Ramos (cell line): ENCODE measurements around the gene AJM1.

Experiments used
- in situ Hi-C: fragments of 300-500 bp; cut with MboI; formaldehyde crosslinking; loops from one replicate; pipeline ENCODE4 v1.14.3; 2022; ENCODE audit warnings: low sequenced_read_pairs; ENCODE audit not compliant: unreplicated experiment

AJM1 gene

GRCh38 chr9:136852664-136853595 is 10.7 kb downstream of the AJM1 start:
- in situ Hi-C loops: no loop called here

- in situ Hi-C loops: no loop called here
These were observed 11.4 kb downstream of the AJM1 start for GRCh38 chr9:136853596-136854112.

DNA sequence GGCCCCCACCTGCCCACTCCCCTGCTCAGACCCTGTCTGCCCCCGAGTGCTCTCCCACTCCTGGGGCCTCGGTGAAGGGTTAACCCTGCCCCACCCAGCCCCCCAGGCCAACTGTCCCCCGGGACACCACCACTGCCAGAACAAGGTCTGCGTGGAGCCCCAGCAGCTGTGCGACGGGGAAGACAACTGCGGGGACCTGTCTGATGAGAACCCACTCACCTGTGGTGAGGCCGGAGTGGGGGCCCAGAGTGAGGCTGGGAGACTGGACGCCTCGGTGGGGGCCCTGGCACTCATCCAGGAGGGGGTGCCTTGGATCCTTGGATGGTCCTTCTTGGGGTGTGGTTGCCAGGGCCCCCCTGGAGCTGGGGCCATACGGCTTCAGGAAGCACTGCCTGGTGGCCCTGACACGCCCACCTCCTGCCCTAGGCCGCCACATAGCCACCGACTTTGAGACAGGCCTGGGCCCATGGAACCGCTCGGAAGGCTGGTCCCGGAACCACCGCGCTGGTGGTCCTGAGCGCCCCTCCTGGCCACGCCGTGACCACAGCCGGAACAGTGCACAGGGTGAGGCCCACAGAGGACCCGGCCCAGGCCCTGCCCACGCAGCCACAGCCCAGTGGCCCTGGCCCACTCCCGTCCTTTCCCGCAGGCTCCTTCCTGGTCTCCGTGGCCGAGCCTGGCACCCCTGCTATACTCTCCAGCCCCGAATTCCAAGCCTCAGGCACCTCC is 12.0 kb downstream of the AJM1 start:
- in situ Hi-C loops: no loop called here

- in situ Hi-C loops: no loop called here
These were observed 12.7 kb downstream of the AJM1 start for GRCh38 chr9:136854842-136855460.

- in situ Hi-C loops: no loop called here
These were observed 13.3 kb downstream of the AJM1 start for GRCh38 chr9:136855461-136856078.

GRCh38 chr9:136856079-136856476 is 13.8 kb downstream of the AJM1 start:
- in situ Hi-C loops: no loop called here

GRCh38 chr9:136856541-136857141 is 14.4 kb downstream of the AJM1 start:
- in situ Hi-C loops: no loop called here

DNA sequence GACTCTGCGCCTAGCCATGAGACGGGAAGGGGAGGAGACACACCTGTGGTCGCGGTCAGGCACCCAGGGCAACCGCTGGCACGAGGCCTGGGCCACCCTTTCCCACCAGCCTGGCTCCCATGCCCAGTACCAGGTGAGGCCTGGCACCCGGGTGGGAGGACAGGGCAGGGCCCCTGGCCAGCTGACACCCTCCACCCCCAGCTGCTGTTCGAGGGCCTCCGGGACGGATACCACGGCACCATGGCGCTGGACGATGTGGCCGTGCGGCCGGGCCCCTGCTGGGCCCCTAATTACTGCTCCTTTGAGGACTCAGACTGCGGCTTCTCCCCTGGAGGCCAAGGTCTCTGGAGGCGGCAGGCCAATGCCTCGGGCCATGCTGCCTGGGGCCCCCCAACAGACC is 14.9 kb downstream of the AJM1 start:
- in situ Hi-C loops: no loop called here

GRCh38 chr9:136857581-136858412 is 15.5 kb downstream of the AJM1 start:
- in situ Hi-C loops: no loop called here

DNA sequence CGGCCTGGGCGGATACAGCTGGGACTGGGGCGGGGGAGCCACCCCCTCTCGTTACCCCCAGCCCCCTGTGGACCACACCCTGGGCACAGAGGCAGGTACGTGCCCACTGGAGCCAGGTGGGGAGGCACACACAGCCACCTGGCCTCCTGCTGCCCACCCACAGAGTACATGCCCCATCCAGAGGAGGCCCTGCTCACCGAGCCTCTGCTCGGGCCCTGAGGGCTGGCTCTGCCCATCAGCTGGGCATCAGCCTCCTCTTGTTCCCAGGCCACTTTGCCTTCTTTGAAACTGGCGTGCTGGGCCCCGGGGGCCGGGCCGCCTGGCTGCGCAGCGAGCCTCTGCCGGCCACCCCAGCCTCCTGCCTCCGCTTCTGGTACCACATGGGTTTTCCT is 16.2 kb downstream of the AJM1 start:
- in situ Hi-C loops: no loop called here

- in situ Hi-C loops: no loop called here
These were observed 16.8 kb downstream of the AJM1 start for GRCh38 chr9:136858844-136859757.

DNA sequence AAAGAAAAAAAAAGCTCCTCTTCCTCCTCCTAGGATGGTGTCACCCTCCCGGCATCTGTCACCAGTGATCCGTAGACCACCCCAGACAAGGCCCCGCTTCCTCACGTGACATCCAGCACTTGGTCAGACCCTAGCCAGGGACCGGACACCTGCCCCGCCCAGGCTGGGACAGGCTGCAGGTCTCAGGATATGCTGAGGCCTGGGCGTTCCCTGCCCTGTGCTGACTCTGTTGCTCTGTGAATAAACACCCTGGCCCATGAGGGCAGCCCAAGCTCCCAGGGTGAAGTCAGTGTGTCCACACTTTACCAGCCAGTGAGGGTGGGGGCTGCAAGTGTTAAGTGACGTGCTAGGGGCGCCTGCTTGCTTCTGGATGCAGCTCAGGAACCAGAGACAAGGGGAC is 18.3 kb downstream of the AJM1 start:
- in situ Hi-C loops: no loop called here

DNA sequence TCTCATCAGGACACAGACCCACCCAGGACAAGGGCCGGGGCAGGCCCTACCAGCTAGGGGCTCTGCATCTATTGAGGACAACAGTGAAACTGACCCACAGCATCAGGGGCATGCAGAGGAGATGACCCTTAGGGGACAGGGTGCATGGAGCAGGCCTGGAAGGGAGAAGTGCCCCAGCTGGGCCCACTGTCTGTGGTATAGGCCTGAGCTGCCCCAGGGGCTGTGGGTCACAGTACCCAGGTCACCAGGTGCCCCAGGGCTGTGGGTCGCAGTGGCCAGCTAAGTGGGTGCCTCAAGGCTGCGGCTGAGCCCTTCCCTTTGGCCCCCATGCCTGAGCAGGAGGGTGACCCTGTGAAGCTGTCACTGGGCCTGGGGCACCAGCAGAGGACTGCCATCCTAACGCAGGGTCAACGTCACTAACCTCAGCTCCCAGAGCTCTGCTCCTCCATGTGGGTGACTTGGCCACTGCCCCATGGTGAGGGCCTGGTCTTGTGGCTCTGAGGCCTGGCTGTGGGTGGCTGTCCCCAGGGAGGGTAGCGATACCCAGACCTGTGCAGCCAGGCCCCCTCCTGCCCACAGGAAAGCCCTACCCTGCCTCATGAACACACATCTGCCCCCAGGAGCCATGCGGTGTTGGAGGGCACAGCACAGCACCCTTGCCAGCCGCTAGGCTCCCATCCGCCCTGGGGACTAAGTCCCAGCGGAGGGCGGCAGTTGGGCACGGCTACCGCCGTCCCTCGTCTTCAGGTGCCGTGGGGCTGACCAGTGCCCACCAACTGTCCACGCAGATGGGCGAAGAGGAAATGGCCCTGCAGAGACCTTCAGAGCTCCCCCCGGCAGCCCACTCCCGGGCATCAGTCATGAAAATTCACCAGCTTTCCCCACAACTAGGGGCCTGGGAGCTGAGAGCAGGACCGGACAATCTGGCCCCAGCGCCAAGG is 18.9 kb downstream of the AJM1 start:
- in situ Hi-C loops: no loop called here

DNA sequence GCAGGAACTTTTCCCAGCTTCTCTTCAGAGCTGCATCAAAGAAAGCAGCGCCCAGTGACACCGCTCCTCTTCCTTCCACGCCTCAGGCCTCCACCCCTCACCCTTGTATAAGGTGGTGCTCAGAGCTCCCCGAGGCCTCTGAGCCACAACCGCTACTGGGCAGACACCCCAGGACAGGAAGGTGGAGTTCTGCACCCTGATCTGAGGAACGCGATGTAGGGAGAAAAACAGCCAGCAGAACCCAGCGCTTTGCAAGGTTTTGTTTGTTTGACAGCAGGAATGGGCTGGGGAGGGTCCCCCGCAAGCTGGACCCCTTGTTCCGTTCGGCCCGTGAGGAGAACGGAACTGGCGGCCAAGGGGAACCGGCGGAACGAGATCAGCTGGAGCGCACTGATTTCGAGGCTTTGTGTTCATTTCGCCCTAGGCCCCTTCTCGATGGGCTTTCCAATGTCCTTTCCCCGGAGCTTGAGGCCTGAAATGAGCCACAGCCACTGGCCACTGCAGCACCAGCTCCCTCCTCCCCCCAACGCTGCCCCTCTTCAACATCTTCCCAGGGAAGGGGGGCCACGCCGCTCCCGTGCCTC is 19.7 kb downstream of the AJM1 start:
- in situ Hi-C loops: no loop called here

GRCh38 chr9:136862849-136863622 is 20.8 kb downstream of the AJM1 start:
- in situ Hi-C loops: no loop called here
